ENCODE measurements around the gene DCUN1D1.

Gene DCUN1D1

DNA sequence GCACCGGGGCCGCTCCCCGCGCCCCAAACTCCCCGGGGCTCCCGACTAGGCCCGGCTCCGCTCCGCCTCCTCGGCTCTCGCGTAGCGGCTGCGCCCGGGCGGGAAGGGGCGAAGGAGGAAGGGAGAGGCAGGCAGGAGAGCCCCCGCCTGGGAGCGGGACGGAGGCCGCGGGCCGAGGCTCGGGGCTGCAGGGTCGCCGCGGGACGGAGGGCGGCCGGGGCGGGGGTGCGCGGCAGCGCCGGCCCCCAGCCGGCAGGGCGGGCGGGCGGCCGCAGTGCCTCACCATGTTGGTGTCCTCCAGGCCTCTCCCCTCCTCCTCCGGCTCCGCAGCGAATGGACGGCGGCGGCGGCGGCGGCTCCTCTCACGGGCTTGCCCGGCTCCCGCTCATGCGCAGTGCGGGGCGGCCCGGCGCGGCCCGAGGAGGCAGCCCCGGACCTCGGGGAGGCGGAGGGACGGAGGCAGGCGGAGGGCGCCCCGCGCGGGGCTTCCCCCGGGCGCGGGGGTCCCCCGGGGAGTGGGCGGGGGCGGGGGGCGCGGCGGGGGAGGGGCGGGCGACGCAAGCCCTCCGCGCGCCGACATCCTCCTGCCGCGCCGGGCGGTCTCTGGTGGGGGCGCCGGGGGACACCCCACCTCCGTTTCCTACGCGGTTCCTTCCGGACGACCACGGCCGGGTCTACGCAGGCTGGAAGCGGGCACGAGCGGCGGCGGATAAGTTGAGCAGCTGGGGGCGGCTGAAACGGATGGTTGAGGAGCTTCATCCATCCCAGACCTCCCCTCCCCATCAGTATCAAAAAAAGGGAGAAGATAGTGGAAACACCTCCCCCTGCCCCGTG, at the start of gene DCUN1D1:
Gene DCUN1D1 (minus strand): TSS at position 335 of the 834 bp plus-strand sequence. CDS start 49 bp downstream, at position 286.
- no peak for TF ChIP-seq CTCF (IDR thresholded peaks at IDR 0.05; ENCODE audit: extremely low read depth, missing control alignments)
- peak; percentile 99 for DNase-seq (ENCODE audit: low spot score)

DNA sequence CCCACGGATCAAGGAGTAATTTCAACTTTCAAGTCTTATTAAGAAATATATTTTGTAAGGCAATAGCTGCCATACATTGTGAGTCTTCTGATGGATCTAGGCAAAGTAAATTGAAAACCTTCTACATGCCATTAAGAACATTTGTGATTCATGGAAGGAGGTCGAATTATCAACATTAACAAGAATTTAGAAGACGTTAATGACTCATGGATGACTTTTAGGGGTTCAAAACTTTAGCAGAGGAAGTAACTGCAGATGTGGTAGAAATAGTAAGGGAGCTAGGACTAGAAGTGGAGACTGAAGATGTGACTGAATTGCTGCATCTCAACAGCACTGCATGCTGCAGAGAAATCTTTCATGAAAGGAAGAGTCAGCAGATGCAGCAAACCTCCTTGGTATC, 48.1 kb upstream of the DCUN1D1 start:
- no peak for TF ChIP-seq CTCF (IDR thresholded peaks at IDR 0.05; ENCODE audit: extremely low read depth, missing control alignments)

GRCh38 chr3:183027276-183027675, 46.9 kb upstream of the DCUN1D1 start:
- no peak for DNase-seq (ENCODE audit: low spot score)

More for the DNA sequence above, 48.1 kb upstream of the DCUN1D1 start:
- DNase-seq (ENCODE audit: low spot score) = no peak

DNA sequence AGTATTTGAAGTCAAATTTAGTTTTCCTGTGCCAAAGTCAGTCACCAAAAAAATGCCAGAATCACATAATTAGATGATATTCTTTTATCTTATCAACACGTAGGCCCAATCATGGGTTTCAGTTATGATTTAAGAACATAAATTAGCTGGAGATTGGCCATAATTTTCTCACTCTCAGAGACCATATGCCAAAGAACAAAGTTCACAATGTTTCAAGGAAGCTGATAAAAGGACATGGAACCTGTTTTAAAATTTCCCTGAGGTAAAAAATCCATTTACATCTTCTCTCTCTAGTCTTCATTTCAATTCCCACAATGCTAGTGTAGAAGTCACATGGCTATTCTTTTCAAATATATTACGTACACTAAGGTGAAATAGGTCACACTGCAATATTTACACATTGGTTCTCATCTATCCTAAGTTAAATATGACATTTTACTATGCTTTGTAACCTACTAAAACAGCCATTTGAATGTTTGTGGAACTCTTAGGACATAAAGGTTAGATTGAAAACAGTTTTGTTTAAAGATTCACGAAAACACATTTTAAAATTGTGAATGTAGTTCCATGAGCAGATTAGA, 42.7 kb upstream of the DCUN1D1 start:
- no peak for TF ChIP-seq CTCF (IDR thresholded peaks at IDR 0.05; ENCODE audit: extremely low read depth, missing control alignments)
- DNase-seq (ENCODE audit: low spot score) = no peak

More at GRCh38 chr3:183027276-183027675, 46.9 kb upstream of the DCUN1D1 start:
- TF ChIP-seq CTCF (IDR thresholded peaks at IDR 0.05; ENCODE audit: extremely low read depth, missing control alignments) = no peak

DNA sequence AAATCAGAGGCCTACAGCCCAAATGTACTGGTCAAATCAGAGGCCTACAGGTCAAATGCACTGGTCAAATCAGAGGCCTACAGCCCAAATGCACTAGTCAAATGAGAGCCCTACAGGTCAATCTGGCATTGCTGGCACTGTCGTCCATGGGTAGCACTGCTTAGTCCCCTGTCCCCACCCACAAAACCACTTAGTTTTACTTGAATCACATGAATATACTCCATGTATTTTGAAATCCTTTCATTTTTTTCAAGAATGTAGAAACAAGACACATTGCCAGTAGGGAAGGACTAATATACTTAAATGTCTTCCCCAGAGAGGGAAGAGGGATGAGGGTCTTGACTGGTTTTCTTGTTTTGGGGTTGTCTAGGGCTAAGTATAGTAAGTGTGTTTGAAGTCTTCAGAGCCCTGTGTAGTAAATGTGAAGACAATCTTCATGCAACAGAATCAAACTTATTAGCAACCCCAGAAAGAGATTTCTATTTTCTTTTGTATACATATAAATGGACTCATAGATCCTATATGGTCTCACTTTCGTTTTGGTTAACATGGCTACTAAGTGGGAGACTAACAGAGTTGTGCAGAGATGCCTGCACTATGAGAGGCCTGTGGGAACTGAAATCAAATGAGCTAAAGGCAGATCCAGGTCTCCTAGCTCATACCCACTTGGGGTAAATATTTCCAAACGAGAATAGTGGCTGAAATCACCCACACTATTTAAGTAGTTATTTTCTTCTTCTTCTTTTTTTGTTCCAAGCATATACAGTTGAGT, 38.3 kb upstream of the DCUN1D1 start:
- no peak for TF ChIP-seq CTCF (IDR thresholded peaks at IDR 0.05; ENCODE audit: extremely low read depth, missing control alignments)

DNA sequence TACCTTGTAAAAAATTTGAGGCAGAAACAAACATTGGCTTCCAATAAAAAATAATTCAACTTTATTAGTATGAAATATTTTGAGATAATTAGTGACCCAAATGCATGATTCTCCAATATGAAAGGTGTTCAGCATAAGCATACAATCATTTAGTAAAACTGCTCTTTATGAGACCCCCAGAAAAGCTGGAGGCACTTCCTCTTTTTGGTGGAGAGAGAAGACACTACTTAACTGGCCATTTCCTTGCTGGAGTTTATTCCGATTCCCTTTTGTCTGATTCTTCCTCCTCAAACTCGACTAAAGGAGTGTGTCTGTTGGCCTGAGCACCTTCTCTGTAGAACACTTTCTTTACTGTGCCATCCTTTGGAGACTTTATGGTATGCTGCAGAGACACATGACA, 34.8 kb upstream of the DCUN1D1 start:
- no peak for TF ChIP-seq CTCF (IDR thresholded peaks at IDR 0.05; ENCODE audit: extremely low read depth, missing control alignments)
- no peak for DNase-seq (ENCODE audit: low spot score)

More for the DNA sequence above, 38.3 kb upstream of the DCUN1D1 start:
- DNase-seq (ENCODE audit: low spot score) = no peak

DNA sequence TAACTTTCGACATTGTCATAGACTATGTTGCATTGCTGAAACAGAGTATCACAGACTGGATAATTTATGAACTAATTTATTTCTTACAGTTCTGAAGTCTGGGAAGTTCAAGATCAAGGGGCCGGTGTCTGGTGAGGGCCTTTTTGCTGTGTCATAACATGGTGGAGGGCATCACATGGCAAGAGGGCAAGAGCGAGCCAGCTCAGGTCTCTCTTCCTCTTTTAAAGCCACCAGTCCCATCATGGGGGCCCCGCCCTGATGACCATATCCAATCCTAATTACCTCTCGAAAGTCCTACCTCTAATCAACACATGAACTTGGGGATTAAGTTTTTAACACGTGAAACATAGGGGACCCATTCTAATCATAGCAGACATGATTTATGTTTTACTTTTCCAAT, 33.5 kb upstream of the DCUN1D1 start:
- TF ChIP-seq CTCF (IDR thresholded peaks at IDR 0.05; ENCODE audit: extremely low read depth, missing control alignments) = no peak
- DNase-seq (ENCODE audit: low spot score) = no peak

All from GM20000 (cell line).